ENCODE data around the gene CMTM5.

GRCh38 chr14:23351681-23352505, 25.0 kb upstream of the CMTM5 start:
- TF ChIP-seq PATZ1 (CRISPR knock-in tag; IDR thresholded peaks at IDR 0.05; ENCODE audit: borderline replicate concordance): 0 out of 2 replicates have a peak, but pooled peaks have one; percentile 28
- no peak for TF ChIP-seq TCF4 (CRISPR knock-in tag; IDR thresholded peaks at IDR 0.05; ENCODE audit: borderline replicate concordance)
- no peak for TF ChIP-seq ZNF565 (CRISPR knock-in tag; conservative IDR thresholded peaks at IDR 0.05; ENCODE audit: low read depth)
- TF ChIP-seq GLIS3 (CRISPR knock-in tag; IDR thresholded peaks at IDR 0.05): no peak
- no peak for TF ChIP-seq CSDC2 (CRISPR knock-in tag; IDR thresholded peaks at IDR 0.05)
- TF ChIP-seq CSRNP3 (CRISPR knock-in tag; IDR thresholded peaks at IDR 0.05): no peak
- TF ChIP-seq ZFP30 (CRISPR knock-in tag; IDR thresholded peaks at IDR 0.05): no peak
- TF ChIP-seq ARNTL (CRISPR knock-in tag; IDR thresholded peaks at IDR 0.05; ENCODE audit: borderline replicate concordance, low read depth): no peak
- TF ChIP-seq RARB (CRISPR knock-in tag; IDR thresholded peaks at IDR 0.05): no peak
- TF ChIP-seq TSHZ2 (CRISPR knock-in tag; IDR thresholded peaks at IDR 0.05): no peak
- TF ChIP-seq ISL1 (CRISPR knock-in tag; IDR thresholded peaks at IDR 0.05): no peak
- TF ChIP-seq ZNF70 (CRISPR knock-in tag; IDR thresholded peaks at IDR 0.05): no peak
- TF ChIP-seq CREB5 (CRISPR knock-in tag; IDR thresholded peaks at IDR 0.05; ENCODE audit: low read depth): no peak
- TF ChIP-seq OSR1 (CRISPR knock-in tag; IDR thresholded peaks at IDR 0.05): no peak
